Effector memory CD8-positive, alpha-beta T cell (primary cell): ENCODE data around the gene OSBPL5.

Source experiments
- ATAC-seq: fragments of 150-1000 bp; cut with Tn5 transposase; replicated peaks from 2 replicates; pipeline ENCODE4 v1.10.0; 2021; ENCODE audit warnings: mild to moderate bottlenecking, moderate library complexity
- DNase-seq, 3 experiments: peaks; one replicate each; pipeline ENCODE4 v3.0.0; 2021
- H3K27ac Mint-ChIP-seq, 2 donors: one replicate each; pipeline ENCODE4 v1.8.0; 2022; ENCODE audit warnings: mild to moderate bottlenecking in 2 of 2, mixed read lengths in 2 of 2, moderate library complexity in 2 of 2
- H3K27me3 Mint-ChIP-seq, 2 donors: one replicate each; pipeline ENCODE4 v1.8.0; 2022; ENCODE audit warnings: mixed read lengths in 2 of 2
- H3K36me3 Mint-ChIP-seq: one replicate; pipeline ENCODE4 v1.8.0; 2022; ENCODE audit warnings: mild to moderate bottlenecking, moderate library complexity, mixed read lengths; ENCODE audit not compliant: insufficient read depth
- H3K4me1 Mint-ChIP-seq, 2 donors: one replicate each; pipeline ENCODE4 v1.8.0; 2022; ENCODE audit warnings: low read depth in 2 of 2, mixed read lengths in 2 of 2
- H3K4me3 Mint-ChIP-seq, 2 donors: one replicate each; pipeline ENCODE4 v1.8.0; 2022; ENCODE audit warnings: mild to moderate bottlenecking in 2 of 2, mixed read lengths in 2 of 2, moderate library complexity in 2 of 2
- H3K9me3 Mint-ChIP-seq, 2 donors: one replicate each; pipeline ENCODE4 v1.8.0; 2022; ENCODE audit warnings: mixed read lengths in 2 of 2

OSBPL5 gene

GRCh38 chr11:3160252-3161031 lies 4.7 kb downstream of the OSBPL5 start:
- DNase-seq (no peak), ATAC-seq (peak; percentile 19)
- Mint-ChIP-seq H3K4me1 (peaks cover 48 to 61% of the 10 kb centered on the region in 2 donors), H3K9me3 (no peaks in the 10 kb centered on the region), H3K4me3 (peak overlapping the region; percentile 54 to 58), H3K27ac (peak overlapping the region in 1 of 2 donors; percentile 54), H3K27me3 (peaks cover 0 to under 1% of the 10 kb centered on the region in 2 donors), H3K36me3 (no peaks in the 10 kb centered on the region)

GRCh38 chr11:3159296-3160190 lies 5.6 kb downstream of the OSBPL5 start:
- no peaks in the 10 kb centered on the region for H3K9me3 Mint-ChIP-seq
- H3K27ac Mint-ChIP-seq = peak overlapping the region in 1 of 2 donors; percentile 77
- H3K4me3 Mint-ChIP-seq = peak overlapping the region in 1 of 2 donors; percentile 58
- DNase-seq (no peak), ATAC-seq (no peak)
- H3K4me1 Mint-ChIP-seq = peaks cover 50 to 61% of the 10 kb centered on the region in 2 donors
- H3K36me3 Mint-ChIP-seq = no peaks in the 10 kb centered on the region
- H3K27me3 Mint-ChIP-seq = no peaks in the 10 kb centered on the region

- DNase-seq (no peak), ATAC-seq (no peak)
- no peaks in the 10 kb centered on the region for H3K9me3 Mint-ChIP-seq
- peaks cover 49 to 58% of the 10 kb centered on the region in 2 donors for H3K4me1 Mint-ChIP-seq
- H3K36me3 Mint-ChIP-seq = no peaks in the 10 kb centered on the region
- peak overlapping the region in 1 of 2 donors; percentile 77 for H3K27ac Mint-ChIP-seq
- H3K4me3 Mint-ChIP-seq = peak overlapping the region; percentile 34 to 63
- H3K27me3 Mint-ChIP-seq = no peaks in the 10 kb centered on the region
Measured at GRCh38 chr11:3158821-3159220, 6.3 kb downstream of the OSBPL5 start.

GRCh38 chr11:3158131-3158591 lies 6.9 kb downstream of the OSBPL5 start:
- Mint-ChIP-seq H3K36me3 (no peaks in the 10 kb centered on the region), H3K27me3 (no peaks in the 10 kb centered on the region), H3K9me3 (no peaks in the 10 kb centered on the region), H3K4me3 (peak overlapping the region; percentile 34 to 63), H3K27ac (peak overlapping the region; percentile 52 to 77), H3K4me1 (peaks cover 46 to 53% of the 10 kb centered on the region in 2 donors)
- ATAC-seq (no peak), DNase-seq (no peak)

GRCh38 chr11:3157381-3158130 lies 7.6 kb downstream of the OSBPL5 start:
- no peaks in the 10 kb centered on the region for H3K27me3 Mint-ChIP-seq
- peak overlapping the region in 1 of 2 donors; percentile 86 for H3K27ac Mint-ChIP-seq
- DNase-seq (peak; percentile 28 to 39 (median 38)), ATAC-seq (peak; percentile 86)
- peak overlapping the region; percentile 51 to 60 for H3K4me3 Mint-ChIP-seq
- peaks cover 5% of the 10 kb centered on the region for H3K36me3 Mint-ChIP-seq
- H3K4me1 Mint-ChIP-seq = peaks cover 47 to 49% of the 10 kb centered on the region in 2 donors
- no peaks in the 10 kb centered on the region for H3K9me3 Mint-ChIP-seq

GRCh38 chr11:3156661-3157311 lies 8.3 kb downstream of the OSBPL5 start:
- H3K27ac Mint-ChIP-seq = peak overlapping the region in 1 of 2 donors; percentile 86
- H3K4me3 Mint-ChIP-seq = peak overlapping the region; percentile 51 to 60
- H3K27me3 Mint-ChIP-seq = no peaks in the 10 kb centered on the region
- ATAC-seq (no peak), DNase-seq (no peak)
- no peaks in the 10 kb centered on the region for H3K9me3 Mint-ChIP-seq
- H3K36me3 Mint-ChIP-seq = peaks cover 7% of the 10 kb centered on the region
- peaks cover 46% of the 10 kb centered on the region in 2 donors for H3K4me1 Mint-ChIP-seq

GRCh38 chr11:3156282-3156660 lies 8.8 kb downstream of the OSBPL5 start:
- Mint-ChIP-seq H3K27me3 (no peaks in the 10 kb centered on the region), H3K4me3 (no peak overlapping the region), H3K9me3 (no peaks in the 10 kb centered on the region), H3K36me3 (peaks cover 7% of the 10 kb centered on the region), H3K4me1 (peaks cover 41 to 42% of the 10 kb centered on the region in 2 donors), H3K27ac (peak overlapping the region in 1 of 2 donors; percentile 86)
- DNase-seq = no peak
- ATAC-seq = no peak

- no peak for ATAC-seq
- Mint-ChIP-seq H3K4me1 (peaks cover 39% of the 10 kb centered on the region in 2 donors), H3K27ac (peak overlapping the region in 1 of 2 donors; percentile 83), H3K27me3 (no peaks in the 10 kb centered on the region), H3K4me3 (no peak overlapping the region), H3K36me3 (peaks cover 7% of the 10 kb centered on the region), H3K9me3 (no peaks in the 10 kb centered on the region)
- DNase-seq = no peak
Measured at GRCh38 chr11:3155691-3156258, 9.3 kb downstream of the OSBPL5 start.

- ATAC-seq = no peak
- H3K36me3 Mint-ChIP-seq = peaks cover 7% of the 10 kb centered on the region
Measured at GRCh38 chr11:3155216-3155615, 9.9 kb downstream of the OSBPL5 start.

GRCh38 chr11:3154001-3154599 lies 11.0 kb downstream of the OSBPL5 start:
- Mint-ChIP-seq H3K9me3 (no peaks in the 10 kb centered on the region), H3K36me3 (peaks cover 10% of the 10 kb centered on the region), H3K4me3 (no peak overlapping the region), H3K27ac (no peak overlapping the region), H3K27me3 (no peaks in the 10 kb centered on the region), H3K4me1 (peaks cover 42% of the 10 kb centered on the region in 2 donors)
- ATAC-seq (no peak), DNase-seq (no peak)

More at GRCh38 chr11:3155216-3155615, 9.9 kb downstream of the OSBPL5 start:
- no peak for DNase-seq
- H3K27ac Mint-ChIP-seq = peak overlapping the region in 1 of 2 donors; percentile 83
- H3K4me1 Mint-ChIP-seq = peaks cover 38 to 40% of the 10 kb centered on the region in 2 donors
- no peaks in the 10 kb centered on the region for H3K27me3 Mint-ChIP-seq
- no peaks in the 10 kb centered on the region for H3K9me3 Mint-ChIP-seq
- no peak overlapping the region for H3K4me3 Mint-ChIP-seq

- Mint-ChIP-seq H3K4me3 (no peak overlapping the region), H3K27ac (no peak overlapping the region), H3K4me1 (peaks cover 38 to 40% of the 10 kb centered on the region in 2 donors), H3K27me3 (no peaks in the 10 kb centered on the region), H3K36me3 (peaks cover 11% of the 10 kb centered on the region), H3K9me3 (no peaks in the 10 kb centered on the region)
- DNase-seq (no peak), ATAC-seq (no peak)
Measured at GRCh38 chr11:3153291-3153861, 11.7 kb downstream of the OSBPL5 start.
